Psoas muscle (tissue), 8 donors: ENCODE measurements around the gene UFD1. TPM values are rescaled to one million over a fixed set of nuclear protein-coding genes. Genes with fewer than 3 reads are reported as not detected.

Experiments used
- ATAC-seq, 4 donors: fragments of 200-7000 bp; cut with Tn5 transposase; one replicate each; pipeline ENCODE4 v1.9.1; 2020; ENCODE audit warnings: moderate library complexity in 3 of 4, mild to moderate bottlenecking in 2 of 4
- DNase-seq, 2 donors: peaks; one replicate each; pipeline ENCODE4 v3.0.0-alpha.2; 2020
- H3K27ac ChIP-seq: fragments of 200-600 bp; one replicate; pipeline ENCODE4 v1.8.0; 2022
- H3K27me3 ChIP-seq, 3 donors: fragments of 200-600 bp in 1 of 3; one replicate each; pipeline versions ENCODE4 v1.6.1 to v1.8.0; 2013 to 2022; ENCODE audit warnings: low read length in 2 of 3, mild to moderate bottlenecking in 2 of 3, moderate library complexity in 1 of 3; ENCODE audit not compliant: insufficient read depth in 3 of 3
- H3K36me3 ChIP-seq, 2 donors: fragments of 200-600 bp in 1 of 2; one replicate each; pipeline versions ENCODE4 v1.6.1 to v1.8.0; 2013 to 2022; ENCODE audit warnings: low read depth in 1 of 2, mild to moderate bottlenecking in 1 of 2, moderate library complexity in 1 of 2; ENCODE audit not compliant: insufficient read depth in 1 of 2
- H3K4me1 ChIP-seq: fragments of 200-600 bp; one replicate; pipeline ENCODE4 v1.8.0; 2022
- H3K4me3 ChIP-seq: fragments of 200-600 bp; one replicate; pipeline ENCODE4 v1.8.0; 2022; ENCODE audit warnings: mild to moderate bottlenecking
- H3K9me3 ChIP-seq: fragments of 200-600 bp; one replicate; pipeline ENCODE4 v1.8.0; 2022
- WGBS, 3 donors: extraction: QIAGEN DNeasy Blood & Tissue Kit; methylation state at CpG; one replicate each; pipeline versions ENCODE4 v1.1.6 to v1.1.7; 2013; 5-methylcytosine and 5-hydroxymethylcytosine counted together
- intact Hi-C, 2 donors: fragments of 100-400 bp; cut with DNase I; formaldehyde crosslinking; loops; one replicate each; pipeline versions ENCODE4 v1.11.0 to v1.14.2; 2022
- polyA plus RNA-seq, 3 donors: library from polyadenylated mRNA; stranded (reverse); fragments of 200-250 nt; gene quantifications; one replicate each; pipeline ENCODE4 v1.2.3, GENCODE V29; 2013
- total RNA-seq, 4 donors: library from RNA; stranded (reverse); fragmentation: NEBNext Ultra II Directional in 2 of 4; extraction: Animal tissue kit (Norgen Biotek cat#: 25700) in 2 of 4; gene quantifications; one replicate each; pipeline versions ENCODE4 v1.2.1 to v1.2.4, GENCODE V29; 2021 to 2023
- TF ChIP-seq, protein P1 (sequence below): fragments of 200-600 bp; IDR thresholded peaks from one replicate; pipeline ENCODE4 v1.8.0; 2022; ENCODE audit warnings: antibody characterized with exemption
- donor health status: healthy with polysubstance abuse.
- donor health status: DM: no; HTN: no; CAD: no; lungs with moderate emphysema.
- donor health status: Bipolar disorder and iron deficiency.
- donor health status: healthy.
- donor health status: DM: yes; HTN: yes; CAD: no.
- donor health status: DM: no; HTN: no; CAD: no.
- donor health status: DM: no; HTN: no; CAD: no.
- donor health status: DM: yes; HTN: yes; CAD: no.

The UFD1 gene
- total and polyA plus RNA-seq, 7 donors, result 44.3 to 226 (median 79.6) TPM

DNA sequence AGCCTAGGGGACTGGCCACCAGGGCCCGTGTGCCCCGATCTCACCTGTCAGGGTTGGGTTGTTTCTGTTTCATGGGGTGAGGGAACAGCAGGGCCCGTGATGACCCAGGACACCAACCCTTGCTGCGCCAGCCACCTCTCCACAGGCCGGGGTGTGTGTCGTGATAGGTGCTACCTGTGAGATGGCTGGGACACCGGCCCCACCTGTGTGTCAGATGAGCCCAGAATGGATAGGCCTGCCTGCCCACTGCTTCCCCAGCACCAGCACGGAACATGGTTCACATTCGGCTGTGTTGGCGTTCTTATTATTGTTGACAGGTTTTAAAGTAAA is 38.1 kb upstream of the UFD1 start:
- no peaks in the 10 kb centered on the region for H3K9me3 ChIP-seq
- no peak overlapping the region for H3K4me3 ChIP-seq
- no peak for DNase-seq
- peaks cover 0 to 6% (median 5%) of the 10 kb centered on the region in 3 donors for H3K27me3 ChIP-seq
- 91 to 93% (median 92%) methylated on average over 10 of the region's 10 CpGs for WGBS, 3 donors
- TF ChIP-seq, protein P1, sequence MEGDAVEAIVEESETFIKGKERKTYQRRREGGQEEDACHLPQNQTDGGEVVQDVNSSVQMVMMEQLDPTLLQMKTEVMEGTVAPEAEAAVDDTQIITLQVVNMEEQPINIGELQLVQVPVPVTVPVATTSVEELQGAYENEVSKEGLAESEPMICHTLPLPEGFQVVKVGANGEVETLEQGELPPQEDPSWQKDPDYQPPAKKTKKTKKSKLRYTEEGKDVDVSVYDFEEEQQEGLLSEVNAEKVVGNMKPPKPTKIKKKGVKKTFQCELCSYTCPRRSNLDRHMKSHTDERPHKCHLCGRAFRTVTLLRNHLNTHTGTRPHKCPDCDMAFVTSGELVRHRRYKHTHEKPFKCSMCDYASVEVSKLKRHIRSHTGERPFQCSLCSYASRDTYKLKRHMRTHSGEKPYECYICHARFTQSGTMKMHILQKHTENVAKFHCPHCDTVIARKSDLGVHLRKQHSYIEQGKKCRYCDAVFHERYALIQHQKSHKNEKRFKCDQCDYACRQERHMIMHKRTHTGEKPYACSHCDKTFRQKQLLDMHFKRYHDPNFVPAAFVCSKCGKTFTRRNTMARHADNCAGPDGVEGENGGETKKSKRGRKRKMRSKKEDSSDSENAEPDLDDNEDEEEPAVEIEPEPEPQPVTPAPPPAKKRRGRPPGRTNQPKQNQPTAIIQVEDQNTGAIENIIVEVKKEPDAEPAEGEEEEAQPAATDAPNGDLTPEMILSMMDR, result no peak
- no peaks in the 10 kb centered on the region for H3K4me1 ChIP-seq
- no peak for ATAC-seq
- intact Hi-C loops, result loop anchor here in 1 of 2 donors (5.0 kb wide), 1 partner anchor 55 kb away; no protein-coding TSS in a partner anchor
- H3K36me3 ChIP-seq, result no peaks in the 10 kb centered on the region
- H3K27ac ChIP-seq, result no peak overlapping the region

DNA sequence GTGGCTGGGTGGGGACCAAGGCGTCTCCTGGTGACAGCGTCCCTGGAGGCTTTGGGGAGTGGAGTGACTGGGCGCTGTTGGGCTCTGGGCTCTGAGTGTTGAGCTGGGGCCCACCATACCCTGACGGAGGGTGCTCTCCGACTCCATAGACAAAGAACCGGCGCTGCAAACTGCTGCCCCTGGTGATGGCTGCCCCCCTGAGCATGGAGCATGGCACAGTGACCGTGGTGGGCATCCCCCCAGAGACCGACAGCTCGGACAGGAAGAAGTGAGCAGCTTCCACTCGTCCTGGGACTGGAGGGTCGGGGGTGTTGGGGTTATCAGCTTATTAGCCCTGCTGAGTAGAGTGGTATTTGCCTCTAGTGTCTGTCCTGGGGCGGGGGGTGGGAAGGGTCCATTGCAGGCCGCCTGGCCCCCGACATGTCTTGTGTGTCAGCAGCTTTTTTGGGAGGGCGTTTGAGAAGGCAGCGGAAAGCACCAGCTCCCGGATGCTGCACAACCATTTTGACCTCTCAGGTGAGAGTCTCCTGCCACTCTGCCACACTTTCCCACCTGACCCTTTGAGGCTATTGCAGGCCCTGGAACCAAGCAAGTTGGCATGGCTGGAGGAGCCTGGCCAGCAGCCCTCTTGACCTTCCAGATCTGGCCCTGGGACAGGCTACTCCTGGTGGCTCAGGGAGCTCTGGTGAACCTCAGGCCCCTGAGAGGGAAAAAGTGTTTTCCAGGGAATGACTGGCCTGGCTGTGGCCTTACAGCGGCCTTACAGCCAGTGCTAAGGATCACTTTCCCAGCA is 37.6 kb upstream of the UFD1 start:
- WGBS, 3 donors, result 93 to 98% (median 94%) methylated on average over 19 of the region's 19 CpGs
- no peaks in the 10 kb centered on the region for H3K9me3 ChIP-seq
- TF ChIP-seq, protein P1, result no peak
- no peak overlapping the region for H3K27ac ChIP-seq
- H3K27me3 ChIP-seq, result peaks cover 0 to 4% (median under 1%) of the 10 kb centered on the region in 3 donors
- intact Hi-C loops, result loop anchor here in 1 of 2 donors (5.0 kb wide), 1 partner anchor 56 kb away; no protein-coding TSS in a partner anchor
- DNase-seq, result no peak
- no peak for ATAC-seq
- H3K4me1 ChIP-seq, result no peaks in the 10 kb centered on the region
- no peaks in the 10 kb centered on the region for H3K36me3 ChIP-seq
- no peak overlapping the region for H3K4me3 ChIP-seq

DNA sequence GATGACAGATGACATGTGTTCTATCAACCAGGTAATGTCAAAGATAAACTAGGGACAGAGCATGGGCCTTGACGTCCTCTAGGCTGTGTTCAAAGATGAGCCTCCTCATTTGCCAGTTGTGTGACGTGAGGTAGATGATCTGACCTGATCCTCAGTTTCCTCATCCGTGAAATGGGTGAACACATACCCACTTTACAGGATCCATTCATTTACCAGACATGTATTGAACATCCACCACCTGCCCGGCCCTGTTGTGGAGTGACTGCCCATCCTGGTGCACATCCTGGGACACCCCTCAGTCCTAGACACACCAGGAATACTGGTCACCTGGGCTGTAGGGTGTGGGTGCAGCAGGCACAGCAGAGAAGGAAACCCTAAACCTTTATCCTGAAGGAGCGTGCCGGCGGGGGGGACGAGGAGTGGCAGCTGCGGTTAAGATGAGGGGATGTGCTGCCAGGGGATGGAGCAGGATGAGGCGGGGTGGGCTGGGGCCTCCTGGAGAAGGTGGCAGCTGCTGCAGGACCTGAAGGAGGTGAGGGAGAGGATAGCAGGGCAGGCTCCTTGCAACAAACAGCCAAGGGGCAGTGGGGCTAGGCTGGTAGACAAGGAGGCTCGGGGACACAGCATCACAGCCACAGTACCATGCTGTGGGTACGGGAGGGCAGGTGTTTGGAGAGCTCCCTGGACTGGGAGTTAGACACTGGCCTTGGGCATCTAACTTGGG is 36.8 kb upstream of the UFD1 start:
- ATAC-seq (no peak), DNase-seq (no peak)
- intact Hi-C loops, result loop anchor here in 1 of 2 donors (5.0 kb wide), 1 partner anchor 56 kb away; no protein-coding TSS in a partner anchor

DNA sequence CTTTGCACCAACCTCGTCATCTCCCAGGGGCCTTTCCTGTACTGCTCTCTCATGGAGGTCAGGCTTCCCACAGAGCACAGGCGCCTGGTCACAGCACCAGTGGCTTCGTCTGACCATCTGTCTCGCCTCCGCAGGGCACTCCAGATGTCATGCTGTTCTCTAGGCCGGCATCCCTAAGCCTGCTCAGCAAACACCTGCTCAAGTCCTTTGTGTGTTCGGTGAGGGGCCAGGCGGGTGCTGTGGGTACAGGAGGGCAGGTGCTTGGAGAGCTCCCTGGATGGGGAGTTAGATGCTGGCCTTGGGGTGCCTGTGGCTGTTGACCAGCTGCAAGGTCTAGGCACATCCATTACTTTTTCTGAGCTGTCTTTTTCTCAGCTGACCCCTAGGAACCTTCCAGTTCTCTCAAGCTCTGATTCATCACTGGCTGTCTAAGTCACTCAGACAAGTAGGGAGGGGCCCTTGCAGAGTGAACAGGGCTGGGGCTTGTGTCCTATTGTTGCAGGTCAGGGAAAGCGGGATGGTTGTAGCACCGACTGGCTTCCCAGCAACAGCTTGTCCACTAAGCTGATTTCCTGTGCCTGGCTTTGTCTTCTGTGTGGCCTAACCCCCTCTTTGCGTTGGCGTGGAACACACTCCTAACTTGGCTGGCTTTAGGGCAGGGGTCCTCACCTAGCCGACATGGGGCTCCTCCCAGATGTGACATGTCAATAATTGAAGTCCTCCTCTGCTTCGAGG is 36.0 kb upstream of the UFD1 start:
- Histone ChIP-seq H3K27me3 (peaks cover 0 to 1% (median 0%) of the 10 kb centered on the region in 3 donors), H3K9me3 (no peaks in the 10 kb centered on the region), H3K4me3 (no peak overlapping the region), H3K27ac (no peak overlapping the region), H3K36me3 (no peaks in the 10 kb centered on the region), H3K4me1 (no peaks in the 10 kb centered on the region)
- peak in 2 of 4 donors; percentile 20 to 65 for ATAC-seq
- 36 to 57% (median 41%) methylated on average over 14 of the region's 14 CpGs for WGBS, 3 donors
- TF ChIP-seq, protein P1, result no peak
- intact Hi-C loops, result loop anchor here in 1 of 2 donors (5.0 kb wide), 1 partner anchor 57 kb away; no protein-coding TSS in a partner anchor
- DNase-seq, result no peak

More for the DNA sequence above, 36.8 kb upstream of the UFD1 start:
- Histone ChIP-seq H3K27ac (no peak overlapping the region), H3K27me3 (peaks cover 0 to 2% (median 0%) of the 10 kb centered on the region in 3 donors), H3K4me3 (no peak overlapping the region), H3K36me3 (no peaks in the 10 kb centered on the region), H3K9me3 (no peaks in the 10 kb centered on the region), H3K4me1 (no peaks in the 10 kb centered on the region)
- WGBS, 3 donors, result 83 to 94% (median 87%) methylated on average over 12 of the region's 12 CpGs
- TF ChIP-seq, protein P1, result no peak
